ENCODE data around the gene INSL6.

The INSL6 gene

GRCh38 chr9:5140151-5140550 lies 45.3 kb downstream of the INSL6 start:
- DNase-seq (ENCODE audit: low read depth): no peak

GRCh38 chr9:5122516-5122915 lies 62.9 kb downstream of the INSL6 start:
- TF ChIP-seq CTCF (IDR thresholded peaks at IDR 0.05; ENCODE audit: insufficient read depth, low read depth, low read length, missing control alignments): no peak
- no peak overlapping the region for H3K4me3 ChIP-seq (ENCODE audit: low read depth, low read length)
- DNase-seq (ENCODE audit: low read depth): no peak

More at GRCh38 chr9:5140151-5140550, 45.3 kb downstream of the INSL6 start:
- TF ChIP-seq CTCF (IDR thresholded peaks at IDR 0.05; ENCODE audit: insufficient read depth, low read depth, low read length, missing control alignments): no peak
- H3K4me3 ChIP-seq (ENCODE audit: low read depth, low read length): no peak overlapping the region

GRCh38 chr9:5122116-5122515 lies 63.3 kb downstream of the INSL6 start:
- no peak overlapping the region for H3K4me3 ChIP-seq (ENCODE audit: low read depth, low read length)
- no peak for DNase-seq (ENCODE audit: low read depth)
- no peak for TF ChIP-seq CTCF (IDR thresholded peaks at IDR 0.05; ENCODE audit: insufficient read depth, low read depth, low read length, missing control alignments)

- no peak overlapping the region for H3K4me3 ChIP-seq (ENCODE audit: low read depth, low read length)
- DNase-seq (ENCODE audit: low read depth): no peak
- no peak for TF ChIP-seq CTCF (IDR thresholded peaks at IDR 0.05; ENCODE audit: insufficient read depth, low read depth, low read length, missing control alignments)
Measured at GRCh38 chr9:5113994-5114748, 71.3 kb downstream of the INSL6 start.

Data from GM12865 (cell line).